ENCODE results near the gene MSX2. TPM values are rescaled to one million over a fixed set of nuclear protein-coding genes. Genes with fewer than 3 reads are reported as not detected.
"Not testable (repeated sequence)": the region's sequence is repeated elsewhere in the genome, so short reads cannot be mapped to it uniquely, and the experiment has no call there.

Gene MSX2
- total and polyA plus RNA-seq, 2 donors from 2014 or later: 0.37 to 0.79 TPM

DNA sequence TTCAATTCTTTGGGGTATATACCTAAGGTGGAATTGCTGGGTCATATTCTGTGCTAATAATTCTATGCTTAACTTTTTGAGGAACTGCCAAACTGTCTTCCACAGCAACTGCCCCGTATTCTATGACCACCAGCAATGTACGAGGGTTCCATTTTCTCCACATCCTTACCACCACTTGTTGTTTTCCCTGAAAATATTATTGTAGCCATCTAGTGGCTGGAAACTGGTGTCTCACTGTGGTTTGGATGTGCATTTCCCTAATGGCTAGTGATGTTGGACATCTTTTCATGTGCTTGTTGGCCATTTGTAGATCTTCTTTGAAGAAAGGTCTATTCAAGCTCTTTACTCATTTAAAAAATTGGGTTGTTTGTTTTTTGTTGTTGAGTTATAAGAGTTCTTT is 30.7 kb downstream of the MSX2 start:
- no peak for TF ChIP-seq CTCF (IDR thresholded peaks at IDR 0.05; ENCODE audit: borderline replicate concordance, extremely low read depth, insufficient read depth)
- intact Hi-C loops (cut with DNase I): no loop called here
- Histone ChIP-seq H3K9ac (ENCODE audit: low read length in 3 of 3) (no peak overlapping the region), H3K27ac (ENCODE audit: low read depth in 2 of 2, low read length in 2 of 2) (no peak overlapping the region), H3K9me3 (ENCODE audit: control insufficient read depth in 2 of 3, insufficient read depth in 1 of 3, low read length in 3 of 3) (no peaks in the 10 kb centered on the region), H3K36me3 (ENCODE audit: control insufficient read depth in 2 of 3, insufficient read depth in 3 of 3, low read length in 3 of 3) (no peaks in the 10 kb centered on the region), H3K27me3 (ENCODE audit: control insufficient read depth, insufficient read depth, low read length) (peaks cover 5% of the 10 kb centered on the region), H3K4me1 (ENCODE audit: control insufficient read depth in 2 of 3, insufficient read depth in 2 of 3, low read depth in 1 of 3, low read length in 3 of 3) (no peaks in the 10 kb centered on the region), H3K4me3 (ENCODE audit: low read length in 3 of 3) (no peak overlapping the region)
- FAIRE-seq (no peak), DNase-seq (no peak)

DNA sequence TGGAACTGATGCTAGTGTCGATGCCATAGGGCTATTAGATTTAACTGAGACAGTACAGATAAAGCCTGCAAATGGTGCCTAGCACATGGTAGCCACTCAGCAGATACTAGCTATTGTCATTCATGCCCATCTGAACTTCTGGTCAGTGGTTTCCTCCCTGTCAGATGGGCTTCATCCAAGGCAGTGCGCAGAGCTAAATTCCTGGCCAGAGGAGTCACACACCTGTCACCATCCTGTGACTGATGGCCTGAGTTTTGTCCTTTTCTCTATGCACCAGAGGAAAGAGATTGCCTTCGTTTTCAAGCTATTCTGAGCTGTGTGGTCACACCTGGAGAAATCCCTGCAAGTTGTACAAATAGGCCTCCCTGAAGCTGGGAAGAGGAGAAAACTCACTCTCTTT is 34.7 kb downstream of the MSX2 start:
- TF ChIP-seq CTCF (IDR thresholded peaks at IDR 0.05; ENCODE audit: borderline replicate concordance, extremely low read depth, insufficient read depth): no peak
- no peak for FAIRE-seq
- Histone ChIP-seq H3K27me3 (ENCODE audit: control insufficient read depth, insufficient read depth, low read length) (no peaks in the 10 kb centered on the region), H3K36me3 (ENCODE audit: control insufficient read depth in 2 of 3, insufficient read depth in 3 of 3, low read length in 3 of 3) (no peaks in the 10 kb centered on the region), H3K9me3 (ENCODE audit: control insufficient read depth in 2 of 3, insufficient read depth in 1 of 3, low read length in 3 of 3) (no peaks in the 10 kb centered on the region), H3K27ac (ENCODE audit: low read depth in 2 of 2, low read length in 2 of 2) (no peak overlapping the region), H3K4me1 (ENCODE audit: control insufficient read depth in 2 of 3, insufficient read depth in 2 of 3, low read depth in 1 of 3, low read length in 3 of 3) (no peaks in the 10 kb centered on the region), H3K9ac (ENCODE audit: low read length in 3 of 3) (no peak overlapping the region), H3K4me3 (ENCODE audit: low read length in 3 of 3) (no peak overlapping the region)
- no peak for DNase-seq
- intact Hi-C loops (cut with DNase I): no loop called here

- H3K4me3 ChIP-seq (ENCODE audit: low read length in 3 of 3): no peak overlapping the region
- H3K9ac ChIP-seq (ENCODE audit: low read length in 3 of 3): no peak overlapping the region
- DNase-seq (no peak), FAIRE-seq (no peak)
- intact Hi-C loops (cut with DNase I): no loop called here
- H3K27me3 ChIP-seq (ENCODE audit: control insufficient read depth, insufficient read depth, low read length): no peaks in the 10 kb centered on the region
- H3K9me3 ChIP-seq (ENCODE audit: control insufficient read depth in 2 of 3, insufficient read depth in 1 of 3, low read length in 3 of 3): no peaks in the 10 kb centered on the region
- H3K27ac ChIP-seq (ENCODE audit: low read depth in 2 of 2, low read length in 2 of 2): no peak overlapping the region
- H3K36me3 ChIP-seq (ENCODE audit: control insufficient read depth in 2 of 3, insufficient read depth in 3 of 3, low read length in 3 of 3): no peaks in the 10 kb centered on the region
- H3K4me1 ChIP-seq (ENCODE audit: control insufficient read depth in 2 of 3, insufficient read depth in 2 of 3, low read depth in 1 of 3, low read length in 3 of 3): no peaks in the 10 kb centered on the region
- no peak for TF ChIP-seq CTCF (IDR thresholded peaks at IDR 0.05; ENCODE audit: borderline replicate concordance, extremely low read depth, insufficient read depth)
Observed at GRCh38 chr5:174760721-174761120, 36.3 kb downstream of the MSX2 start.

- H3K9me3 ChIP-seq (ENCODE audit: control insufficient read depth in 2 of 3, insufficient read depth in 1 of 3, low read length in 3 of 3); H3K27me3 ChIP-seq (ENCODE audit: control insufficient read depth, insufficient read depth, low read length); H3K4me3 ChIP-seq (ENCODE audit: low read length in 3 of 3); H3K27ac ChIP-seq (ENCODE audit: low read depth in 2 of 2, low read length in 2 of 2); DNase-seq; intact Hi-C loops (cut with DNase I); FAIRE-seq; H3K9ac ChIP-seq (ENCODE audit: low read length in 3 of 3); H3K36me3 ChIP-seq (ENCODE audit: control insufficient read depth in 2 of 3, insufficient read depth in 3 of 3, low read length in 3 of 3); H3K4me1 ChIP-seq (ENCODE audit: control insufficient read depth in 2 of 3, insufficient read depth in 2 of 3, low read depth in 1 of 3, low read length in 3 of 3): not testable (repeated sequence)
Observed at GRCh38 chr5:174761341-174761740, 37.0 kb downstream of the MSX2 start.
